ENCODE results near the gene POU6F2. TPM values are rescaled to one million over a fixed set of nuclear protein-coding genes. Genes with fewer than 3 reads are reported as not detected.
A peak's percentile ranks its signal among the peaks of the same experiment; 100 is the strongest.

POU6F2 gene
- under 0.01 TPM in 1 of 2 replicates, not detected in the other for total RNA-seq
- polyA plus RNA-seq = not detected in 2 replicates
- polyA plus RNA-seq (2012) = not detected in 2 replicates
- polyA minus RNA-seq (ENCODE audit: low replicate concordance) = not detected in 2 replicates

- H3K9ac ChIP-seq (ENCODE audit: insufficient read depth, low read length) = no peak within 1 kb of the TSS
- no peak within 1 kb of the TSS for H3K4me3 ChIP-seq (replicated peaks in 1 of 4; ENCODE audit: control extremely low read depth in 1 of 4, insufficient read depth in 1 of 4, low read depth in 3 of 4, low read length in 4 of 4)
- no peak for DNase-seq (ENCODE audit: low read depth in 2 of 2)
- H3K4me1 ChIP-seq (ENCODE audit: control insufficient read depth, extremely low read depth, insufficient read depth, low read length) = no peaks in the 10 kb centered on the region
- no peaks in the 10 kb centered on the region for H4K20me1 ChIP-seq (ENCODE audit: control insufficient read depth, extremely low read depth, insufficient read depth, low read length)
- no peaks in the 10 kb centered on the region for H3K36me3 ChIP-seq (ENCODE audit: control insufficient read depth, insufficient read depth, low read length)
- H2AFZ ChIP-seq (ENCODE audit: low read length) = no peak within 1 kb of the TSS
- H3K27ac ChIP-seq (ENCODE audit: insufficient read depth, low read length) = no peak within 1 kb of the TSS
- H3K79me2 ChIP-seq (ENCODE audit: control insufficient read depth, insufficient read depth, low read length) = no peaks in the 10 kb centered on the region
- peaks cover 8% of the 10 kb centered on the region for H3K27me3 ChIP-seq (ENCODE audit: control insufficient read depth, insufficient read depth, low read length)
- no peaks in the 10 kb centered on the region for H3K9me3 ChIP-seq (ENCODE audit: control insufficient read depth, insufficient read depth, low read depth, low read length)
- H3K4me2 ChIP-seq (ENCODE audit: extremely low read depth, insufficient read depth, low read length) = no peak within 1 kb of the TSS
- TF ChIP-seq EZH2 (IDR thresholded peaks at IDR 0.05; ENCODE audit: low read length, missing control alignments) = no peak
- no peak for TF ChIP-seq CTCF (conservative IDR thresholded peaks at IDR 0.05 in 1 of 2, IDR thresholded peaks at IDR 0.05 in 1 of 2; ENCODE audit: low read depth in 1 of 2, low read length in 2 of 2)
Measured at GRCh38 chr7:38977685-38978084, at the start of gene POU6F2. TSS of gene POU6F2 (plus strand) at chr7:38977909. CDS start at chr7:38977954, 45 bp downstream.

- TF ChIP-seq CTCF (conservative IDR thresholded peaks at IDR 0.05 in 1 of 2, IDR thresholded peaks at IDR 0.05 in 1 of 2; ENCODE audit: low read depth in 1 of 2, low read length in 2 of 2) (no peak), EZH2 (IDR thresholded peaks at IDR 0.05; ENCODE audit: low read length, missing control alignments) (no peak)
- H3K27me3 ChIP-seq (ENCODE audit: control insufficient read depth, insufficient read depth, low read length) = no peaks in the 10 kb centered on the region
- no peaks in the 10 kb centered on the region for H3K4me1 ChIP-seq (ENCODE audit: control insufficient read depth, extremely low read depth, insufficient read depth, low read length)
- H3K36me3 ChIP-seq (ENCODE audit: control insufficient read depth, insufficient read depth, low read length) = no peaks in the 10 kb centered on the region
- no peak overlapping the region for H3K4me2 ChIP-seq (ENCODE audit: extremely low read depth, insufficient read depth, low read length)
- H4K20me1 ChIP-seq (ENCODE audit: control insufficient read depth, extremely low read depth, insufficient read depth, low read length) = no peaks in the 10 kb centered on the region
- H3K9ac ChIP-seq (ENCODE audit: insufficient read depth, low read length) = no peak overlapping the region
- no peak for DNase-seq (ENCODE audit: low read depth in 2 of 2)
- no peak overlapping the region for H2AFZ ChIP-seq (ENCODE audit: low read length)
- H3K79me2 ChIP-seq (ENCODE audit: control insufficient read depth, insufficient read depth, low read length) = no peaks in the 10 kb centered on the region
- no peaks in the 10 kb centered on the region for H3K9me3 ChIP-seq (ENCODE audit: control insufficient read depth, insufficient read depth, low read depth, low read length)
- no peak overlapping the region for H3K4me3 ChIP-seq (replicated peaks in 1 of 4; ENCODE audit: control extremely low read depth in 1 of 4, insufficient read depth in 1 of 4, low read depth in 3 of 4, low read length in 4 of 4)
- H3K27ac ChIP-seq (ENCODE audit: insufficient read depth, low read length) = no peak overlapping the region
Measured at GRCh38 chr7:38928506-38928905, 49.2 kb upstream of the POU6F2 start.

- Histone ChIP-seq H4K20me1 (ENCODE audit: control insufficient read depth, extremely low read depth, insufficient read depth, low read length) (no peaks in the 10 kb centered on the region), H3K4me2 (ENCODE audit: extremely low read depth, insufficient read depth, low read length) (no peak overlapping the region), H2AFZ (ENCODE audit: low read length) (no peak overlapping the region), H3K9me3 (ENCODE audit: control insufficient read depth, insufficient read depth, low read depth, low read length) (no peaks in the 10 kb centered on the region), H3K4me3 (replicated peaks in 1 of 4; ENCODE audit: control extremely low read depth in 1 of 4, insufficient read depth in 1 of 4, low read depth in 3 of 4, low read length in 4 of 4) (no peak overlapping the region), H3K4me1 (ENCODE audit: control insufficient read depth, extremely low read depth, insufficient read depth, low read length) (no peaks in the 10 kb centered on the region), H3K27me3 (ENCODE audit: control insufficient read depth, insufficient read depth, low read length) (no peaks in the 10 kb centered on the region), H3K9ac (ENCODE audit: insufficient read depth, low read length) (no peak overlapping the region), H3K27ac (ENCODE audit: insufficient read depth, low read length) (no peak overlapping the region), H3K36me3 (ENCODE audit: control insufficient read depth, insufficient read depth, low read length) (no peaks in the 10 kb centered on the region), H3K79me2 (ENCODE audit: control insufficient read depth, insufficient read depth, low read length) (no peaks in the 10 kb centered on the region)
- TF ChIP-seq EZH2 (IDR thresholded peaks at IDR 0.05; ENCODE audit: low read length, missing control alignments) = no peak
- no peak for TF ChIP-seq CTCF (conservative IDR thresholded peaks at IDR 0.05 in 1 of 2, IDR thresholded peaks at IDR 0.05 in 1 of 2; ENCODE audit: low read depth in 1 of 2, low read length in 2 of 2)
- DNase-seq (ENCODE audit: low read depth in 2 of 2) = peak in 1 of 2 donors; percentile 60
Measured at GRCh38 chr7:38929460-38930171, 48.1 kb upstream of the POU6F2 start.

Measured in fibroblast of lung (primary cell).